Measurements from ENCODE around the gene C2CD4C.
"Not testable (repeated sequence)": the region's sequence is repeated elsewhere in the genome, so short reads cannot be mapped to it uniquely, and the experiment has no call there.

Gene C2CD4C

DNA sequence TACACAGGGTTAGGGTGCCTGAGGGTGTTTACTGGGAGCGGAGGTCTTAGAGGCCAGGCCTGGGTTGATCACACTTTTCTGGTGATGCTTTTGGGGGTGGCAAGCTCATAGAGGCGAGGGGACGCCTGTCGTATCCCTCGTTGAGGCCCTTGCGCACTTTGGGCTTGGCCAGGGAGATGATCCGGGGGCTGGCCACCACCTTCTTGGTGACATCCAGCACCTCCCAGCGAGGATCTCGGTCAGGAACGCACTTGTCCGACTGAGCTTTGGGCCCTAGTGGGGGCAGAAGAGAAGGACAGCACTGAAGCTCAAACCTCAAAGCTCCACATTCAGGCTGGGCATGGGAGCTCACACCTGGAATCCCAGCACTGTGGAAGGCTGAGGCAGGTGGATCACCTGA lies 46.8 kb downstream of the C2CD4C start:
- DNase-seq = no peak

DNA sequence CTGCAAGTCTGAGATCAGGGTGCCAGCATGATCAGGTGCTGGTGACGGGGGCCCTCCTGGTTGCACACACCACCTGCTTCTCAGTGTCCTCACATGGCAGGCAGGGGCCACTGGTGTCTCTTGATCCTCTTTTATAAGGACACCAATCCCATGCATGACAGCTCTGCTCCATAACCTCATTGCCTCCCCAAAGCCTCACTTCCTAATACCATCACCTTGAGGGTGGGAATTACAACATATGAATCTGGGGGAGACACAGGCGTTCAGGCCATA lies 49.4 kb downstream of the C2CD4C start:
- DNase-seq = no peak

DNA sequence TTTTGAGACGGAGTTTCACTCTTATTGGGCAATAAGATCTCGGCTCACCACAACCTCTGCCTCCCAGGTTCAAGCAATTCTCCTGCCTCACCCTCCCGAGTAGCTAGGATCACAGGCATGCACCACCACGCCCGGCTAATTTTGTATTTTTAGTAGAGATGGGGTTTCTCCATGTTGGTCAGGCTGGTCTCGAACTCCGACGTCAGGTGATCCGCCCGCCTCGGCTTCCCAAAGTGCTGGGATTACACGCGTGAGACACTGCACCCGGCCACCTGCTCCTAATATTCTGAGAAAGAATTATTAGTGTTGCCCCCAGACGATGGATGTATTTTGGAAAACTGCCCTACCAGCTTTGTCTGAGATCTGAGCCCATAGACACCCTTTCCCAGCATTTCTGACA lies 53.4 kb downstream of the C2CD4C start:
- not testable (repeated sequence) for DNase-seq
